Breast epithelium (tissue), 4 donors: Measurements from ENCODE around the gene FCRL2. TPM values are rescaled to one million over a fixed set of nuclear protein-coding genes. Genes with fewer than 3 reads are reported as not detected.

ENCODE experiments used
- DNase-seq, 2 donors: peaks; one replicate each; pipeline ENCODE4 v3.0.0-alpha.2; 2019; ENCODE audit warnings: low spot score in 2 of 2
- H3K27ac ChIP-seq, 2 donors: fragments of 200-600 bp; sonication (generic) in 1 of 2; one replicate each; pipeline ENCODE4 v1.5.1; 2016 to 2019; ENCODE audit warnings: mild to moderate bottlenecking in 1 of 2
- H3K27me3 ChIP-seq, 2 donors: fragments of 200-600 bp; sonication (generic) in 1 of 2; one replicate each; pipeline versions ENCODE4 v1.5.1 to v1.6.0; 2017 to 2019; ENCODE audit warnings: control low read depth in 1 of 2, mild to moderate bottlenecking in 1 of 2
- H3K36me3 ChIP-seq: fragments of 200-600 bp; one replicate; pipeline ENCODE4 v1.5.1; 2019
- H3K4me1 ChIP-seq, 2 donors: fragments of 200-600 bp; sonication (generic); one replicate each; pipeline ENCODE4 v1.5.1; 2016 to 2019; ENCODE audit warnings: control low read depth in 1 of 2
- H3K4me3 ChIP-seq, 3 donors: fragments of 200-600 bp; sonication (generic); 1 replicate in 2 of 3; 2 replicates in 1 of 3; pipeline ENCODE4 v1.5.1; 2016 to 2019; ENCODE audit warnings: mild to moderate bottlenecking in 3 of 3, moderate library complexity in 2 of 3
- H3K9me3 ChIP-seq, 2 donors: fragments of 200-600 bp; sonication (generic) in 1 of 2; one replicate each; pipeline ENCODE4 v1.5.1; 2016 to 2019; ENCODE audit warnings: control low read depth in 1 of 2
- POLR2A ChIP-seq: fragments of 450-650 bp; IDR thresholded peaks from one replicate; pipeline ENCODE4 v1.6.1; 2016; ENCODE audit warnings: antibody characterized with exemption, mild to moderate bottlenecking, moderate library complexity
- POLR2AphosphoS5 ChIP-seq, 3 donors: sonication (generic); formaldehyde crosslinking; IDR thresholded peaks; one replicate each; pipeline ENCODE4 v1.6.1; 2017; ENCODE audit warnings: antibody characterized with exemption in 3 of 3
- intact Hi-C: fragments of 100-400 bp; cut with DNase I; formaldehyde crosslinking; loops from one replicate; pipeline ENCODE4 v1.15.1; 2023; ENCODE audit warnings: low total_unique reads
- total RNA-seq, 3 donors: library from RNA; depleted of rRNA; stranded (reverse); fragments of >200 nt; gene quantifications; one replicate each; pipeline ENCODE4 v1.1.0, GENCODE V29; 2016
- TF ChIP-seq, protein P1 (sequence below), 3 donors: fragments of 450-650 bp; IDR thresholded peaks; one replicate each; pipeline ENCODE4 v1.5.1; 2016 to 2017; ENCODE audit warnings: antibody characterized with exemption in 3 of 3, mild to moderate bottlenecking in 3 of 3, moderate library complexity in 3 of 3

FCRL2 gene
- total RNA-seq, 3 donors from 2014 or later = under 0.01 to 0.66 (median 0.59) TPM

DNA sequence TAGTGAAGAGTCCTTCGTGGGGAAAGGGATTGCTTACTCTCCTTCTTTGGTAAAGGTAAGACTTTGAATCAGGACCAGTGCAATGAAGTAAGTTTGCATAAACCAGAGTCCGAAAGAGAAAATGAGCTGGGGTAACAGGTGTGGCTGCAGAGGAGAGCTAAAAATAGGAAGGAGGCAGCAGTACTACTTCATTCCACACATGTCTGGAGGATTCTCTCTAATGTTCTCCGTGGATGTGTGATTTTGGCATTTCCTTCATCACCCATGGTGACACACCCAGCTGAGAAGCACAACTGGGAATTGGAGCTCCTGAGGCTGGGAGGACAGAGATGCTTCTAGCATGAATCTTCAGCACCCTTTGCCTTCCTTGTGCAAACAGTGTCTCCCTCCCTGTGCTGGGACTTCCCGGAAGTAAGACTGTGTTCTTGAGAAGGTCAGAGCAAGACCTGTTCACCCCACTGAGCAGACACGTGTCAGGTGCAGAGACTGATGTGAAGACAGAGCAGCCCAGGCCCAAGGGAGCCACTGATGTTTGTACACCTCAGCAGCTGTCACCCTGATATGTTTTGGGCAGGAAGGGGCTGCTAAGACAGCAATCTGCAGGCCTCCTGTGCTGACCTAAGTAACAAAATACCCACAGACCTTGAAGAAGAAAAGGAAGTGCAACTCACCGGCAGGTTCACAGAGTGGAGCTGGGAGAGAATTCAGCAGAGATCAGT, 29.7 kb upstream of the FCRL2 start:
- TF ChIP-seq POLR2AphosphoS5 (IDR thresholded peaks at IDR 0.05) (no peak), POLR2A (no peak)
- TF ChIP-seq, protein P1, sequence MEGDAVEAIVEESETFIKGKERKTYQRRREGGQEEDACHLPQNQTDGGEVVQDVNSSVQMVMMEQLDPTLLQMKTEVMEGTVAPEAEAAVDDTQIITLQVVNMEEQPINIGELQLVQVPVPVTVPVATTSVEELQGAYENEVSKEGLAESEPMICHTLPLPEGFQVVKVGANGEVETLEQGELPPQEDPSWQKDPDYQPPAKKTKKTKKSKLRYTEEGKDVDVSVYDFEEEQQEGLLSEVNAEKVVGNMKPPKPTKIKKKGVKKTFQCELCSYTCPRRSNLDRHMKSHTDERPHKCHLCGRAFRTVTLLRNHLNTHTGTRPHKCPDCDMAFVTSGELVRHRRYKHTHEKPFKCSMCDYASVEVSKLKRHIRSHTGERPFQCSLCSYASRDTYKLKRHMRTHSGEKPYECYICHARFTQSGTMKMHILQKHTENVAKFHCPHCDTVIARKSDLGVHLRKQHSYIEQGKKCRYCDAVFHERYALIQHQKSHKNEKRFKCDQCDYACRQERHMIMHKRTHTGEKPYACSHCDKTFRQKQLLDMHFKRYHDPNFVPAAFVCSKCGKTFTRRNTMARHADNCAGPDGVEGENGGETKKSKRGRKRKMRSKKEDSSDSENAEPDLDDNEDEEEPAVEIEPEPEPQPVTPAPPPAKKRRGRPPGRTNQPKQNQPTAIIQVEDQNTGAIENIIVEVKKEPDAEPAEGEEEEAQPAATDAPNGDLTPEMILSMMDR (IDR thresholded peaks at IDR 0.05) = no peak
- H3K4me1 ChIP-seq = no peaks in the 10 kb centered on the region
- intact Hi-C loops = no loop called here
- DNase-seq = no peak
- no peaks in the 10 kb centered on the region for H3K36me3 ChIP-seq
- H3K27me3 ChIP-seq = no peaks in the 10 kb centered on the region
- no peak overlapping the region for H3K4me3 ChIP-seq
- no peak overlapping the region for H3K27ac ChIP-seq
- no peaks in the 10 kb centered on the region for H3K9me3 ChIP-seq

DNA sequence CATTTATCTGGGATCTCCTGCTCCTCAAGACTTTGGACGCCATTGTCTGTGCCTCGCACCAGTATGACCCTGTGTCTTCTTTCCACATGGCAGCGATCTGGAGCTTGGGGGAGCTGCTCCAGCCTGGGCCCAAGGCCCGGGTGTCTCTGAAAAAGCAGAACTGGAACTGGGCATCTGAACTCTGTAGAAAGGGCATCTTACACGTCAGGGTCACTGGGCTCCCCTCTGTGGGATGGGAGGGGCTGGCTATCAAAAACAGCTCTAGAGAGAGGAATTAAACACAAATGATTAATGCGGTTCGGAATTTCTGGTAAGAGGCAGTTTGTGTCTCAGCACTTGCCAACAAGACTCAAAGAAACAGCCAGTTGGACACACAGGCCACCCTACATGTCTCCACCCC, 26.9 kb upstream of the FCRL2 start:
- Histone ChIP-seq H3K27me3 (no peaks in the 10 kb centered on the region), H3K9me3 (no peaks in the 10 kb centered on the region), H3K4me1 (no peaks in the 10 kb centered on the region), H3K4me3 (no peak overlapping the region), H3K36me3 (no peaks in the 10 kb centered on the region), H3K27ac (no peak overlapping the region)
- TF ChIP-seq POLR2A (no peak), POLR2AphosphoS5 (IDR thresholded peaks at IDR 0.05) (no peak)
- TF ChIP-seq, protein P1 (IDR thresholded peaks at IDR 0.05) = no peak
- DNase-seq = no peak
- intact Hi-C loops = loop anchor here (2.0 kb wide), 1 partner anchor 27 kb away; the partner anchor contains the start of gene FCRL2

DNA sequence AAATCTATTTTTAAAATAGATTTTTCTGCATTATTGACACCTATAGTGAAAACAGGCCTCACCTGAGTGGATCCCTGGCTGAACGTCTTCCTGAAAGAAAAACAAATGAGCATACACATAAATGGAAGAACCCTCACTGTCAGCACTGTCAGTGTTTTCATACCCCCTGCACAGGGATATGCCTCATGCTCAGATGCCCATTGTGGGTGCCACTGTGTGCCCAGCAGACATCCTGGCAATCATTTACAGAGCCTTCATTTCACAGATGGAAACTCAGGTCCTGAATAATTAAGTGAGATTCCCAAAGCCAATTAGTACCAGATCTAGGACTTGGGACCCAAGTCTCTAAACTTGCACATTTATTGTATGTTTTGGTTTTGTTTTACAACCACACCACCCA, 23.1 kb upstream of the FCRL2 start:
- TF ChIP-seq, protein P1 (IDR thresholded peaks at IDR 0.05) = no peak
- TF ChIP-seq POLR2AphosphoS5 (IDR thresholded peaks at IDR 0.05) (no peak), POLR2A (no peak)
- H3K27me3 ChIP-seq = no peaks in the 10 kb centered on the region
- H3K9me3 ChIP-seq = no peaks in the 10 kb centered on the region
- DNase-seq = no peak
- no peaks in the 10 kb centered on the region for H3K4me1 ChIP-seq
- H3K27ac ChIP-seq = no peak overlapping the region
- H3K36me3 ChIP-seq = no peaks in the 10 kb centered on the region
- intact Hi-C loops = loop anchor here (10.0 kb wide), 1 partner anchor 245 kb away; no protein-coding TSS in a partner anchor
- no peak overlapping the region for H3K4me3 ChIP-seq

DNA sequence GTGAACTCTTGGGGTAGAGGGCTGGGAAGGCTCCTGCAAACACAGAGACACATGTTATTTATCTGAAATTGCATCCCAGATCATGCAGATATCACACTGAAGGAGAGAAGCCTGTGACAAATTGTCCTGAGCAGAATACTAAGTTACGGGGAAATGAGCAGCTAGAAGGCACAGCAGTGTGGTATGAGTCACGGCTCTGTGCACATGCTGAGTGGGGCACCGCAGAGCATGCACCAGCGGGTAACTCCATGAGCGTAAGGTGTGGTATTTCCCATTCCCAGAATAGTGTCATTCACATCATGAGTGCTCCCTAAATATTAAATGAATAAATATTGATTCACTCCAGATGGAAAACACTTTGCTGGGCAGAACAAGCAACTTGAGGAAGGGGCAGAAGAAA, 21.3 kb upstream of the FCRL2 start:
- Histone ChIP-seq H3K27ac (no peak overlapping the region), H3K27me3 (no peaks in the 10 kb centered on the region), H3K4me3 (no peak overlapping the region), H3K4me1 (no peaks in the 10 kb centered on the region), H3K9me3 (peaks cover 0 to 12% of the 10 kb centered on the region in 2 donors), H3K36me3 (no peaks in the 10 kb centered on the region)
- DNase-seq = no peak
- TF ChIP-seq, protein P1 (IDR thresholded peaks at IDR 0.05) = no peak
- no peak for TF ChIP-seq POLR2A
- no peak for TF ChIP-seq POLR2AphosphoS5 (IDR thresholded peaks at IDR 0.05)
- intact Hi-C loops = loop anchor here (10.0 kb wide), 1 partner anchor 247 kb away; no protein-coding TSS in a partner anchor

DNA sequence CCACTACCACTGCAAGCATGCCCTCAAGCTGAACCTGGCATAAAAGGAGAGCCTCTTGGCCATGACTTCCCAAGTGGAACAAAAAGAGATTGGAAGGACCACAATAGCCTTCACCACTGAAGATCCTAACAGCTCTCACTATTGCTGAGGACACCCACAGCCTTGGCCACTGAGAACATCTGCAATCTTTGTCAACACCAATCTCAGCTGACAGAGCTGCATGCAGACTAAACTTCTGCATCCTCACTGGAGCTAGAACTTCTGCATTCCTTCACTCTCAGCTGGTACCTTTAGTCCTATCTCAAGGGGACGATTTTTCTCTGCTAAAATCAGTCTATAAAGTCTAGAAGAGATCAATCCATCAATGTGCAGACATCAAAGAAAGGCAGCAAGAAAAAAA, 8.3 kb upstream of the FCRL2 start:
- Histone ChIP-seq H3K4me3 (no peak overlapping the region), H3K36me3 (no peaks in the 10 kb centered on the region), H3K4me1 (no peaks in the 10 kb centered on the region), H3K27me3 (no peaks in the 10 kb centered on the region), H3K9me3 (no peaks in the 10 kb centered on the region), H3K27ac (no peak overlapping the region)
- TF ChIP-seq, protein P1 (IDR thresholded peaks at IDR 0.05) = no peak
- TF ChIP-seq POLR2A (no peak), POLR2AphosphoS5 (IDR thresholded peaks at IDR 0.05) (no peak)
- intact Hi-C loops = no loop called here
- no peak for DNase-seq
